Measurements from ENCODE around the gene CNTN4.

The CNTN4 gene

GRCh38 chr3:2092758-2093157, 5.9 kb upstream of the CNTN4 start:
- H3K4me3 ChIP-seq (ENCODE audit: low read depth, low read length): no peak overlapping the region
- no peak for DNase-seq (ENCODE audit: low read depth)

DNA sequence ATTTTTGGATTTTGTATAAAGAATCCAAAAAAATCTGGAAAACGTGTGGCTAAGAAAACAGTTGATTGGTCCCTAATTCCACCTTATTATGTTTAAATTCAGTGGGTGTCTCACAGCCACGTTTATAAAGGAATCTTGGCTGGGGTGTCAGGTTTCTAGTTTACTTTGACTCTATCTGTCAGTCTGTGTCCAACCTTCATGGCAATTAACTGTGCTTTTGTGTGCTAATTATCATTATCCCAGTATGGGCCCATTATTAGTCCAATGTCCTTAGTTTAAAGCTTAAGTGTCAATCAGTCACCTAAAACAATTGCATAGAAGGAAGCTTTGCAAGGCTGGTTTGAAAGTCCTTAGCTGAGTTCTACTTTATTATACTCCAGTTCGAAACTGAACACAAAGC, 3.7 kb upstream of the CNTN4 start:
- H3K4me3 ChIP-seq (ENCODE audit: low read depth, low read length): no peak overlapping the region
- no peak for DNase-seq (ENCODE audit: low read depth)
- TF ChIP-seq, protein P1, sequence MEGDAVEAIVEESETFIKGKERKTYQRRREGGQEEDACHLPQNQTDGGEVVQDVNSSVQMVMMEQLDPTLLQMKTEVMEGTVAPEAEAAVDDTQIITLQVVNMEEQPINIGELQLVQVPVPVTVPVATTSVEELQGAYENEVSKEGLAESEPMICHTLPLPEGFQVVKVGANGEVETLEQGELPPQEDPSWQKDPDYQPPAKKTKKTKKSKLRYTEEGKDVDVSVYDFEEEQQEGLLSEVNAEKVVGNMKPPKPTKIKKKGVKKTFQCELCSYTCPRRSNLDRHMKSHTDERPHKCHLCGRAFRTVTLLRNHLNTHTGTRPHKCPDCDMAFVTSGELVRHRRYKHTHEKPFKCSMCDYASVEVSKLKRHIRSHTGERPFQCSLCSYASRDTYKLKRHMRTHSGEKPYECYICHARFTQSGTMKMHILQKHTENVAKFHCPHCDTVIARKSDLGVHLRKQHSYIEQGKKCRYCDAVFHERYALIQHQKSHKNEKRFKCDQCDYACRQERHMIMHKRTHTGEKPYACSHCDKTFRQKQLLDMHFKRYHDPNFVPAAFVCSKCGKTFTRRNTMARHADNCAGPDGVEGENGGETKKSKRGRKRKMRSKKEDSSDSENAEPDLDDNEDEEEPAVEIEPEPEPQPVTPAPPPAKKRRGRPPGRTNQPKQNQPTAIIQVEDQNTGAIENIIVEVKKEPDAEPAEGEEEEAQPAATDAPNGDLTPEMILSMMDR (IDR thresholded peaks at IDR 0.05; ENCODE audit: insufficient read depth, low read depth, low read length, missing control alignments): no peak

More at GRCh38 chr3:2092758-2093157, 5.9 kb upstream of the CNTN4 start:
- TF ChIP-seq, protein P1 (IDR thresholded peaks at IDR 0.05; ENCODE audit: insufficient read depth, low read depth, low read length, missing control alignments): no peak

DNA sequence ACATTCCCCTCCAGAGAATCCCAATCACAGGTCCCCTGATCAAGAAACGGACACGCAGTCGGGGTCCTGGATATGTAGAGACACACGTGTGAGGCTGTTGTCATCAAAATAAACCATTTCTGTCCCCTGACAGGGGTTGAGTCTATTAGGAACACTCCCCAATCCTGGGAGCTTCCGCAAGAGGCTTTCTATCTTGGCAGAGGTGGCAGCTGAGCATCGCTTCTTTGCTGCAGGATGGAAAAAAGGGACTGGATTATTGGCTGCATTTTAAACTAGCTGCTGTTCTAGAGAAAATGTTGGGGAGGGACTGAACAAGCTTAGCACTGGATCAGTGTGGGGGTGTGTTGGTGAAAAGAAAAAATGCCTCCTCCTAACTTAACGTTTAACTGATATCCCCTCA, 2.5 kb upstream of the CNTN4 start:
- DNase-seq (ENCODE audit: low read depth): no peak
- H3K4me3 ChIP-seq (ENCODE audit: low read depth, low read length): no peak overlapping the region
- TF ChIP-seq, protein P1 (IDR thresholded peaks at IDR 0.05; ENCODE audit: insufficient read depth, low read depth, low read length, missing control alignments): no peak

- TF ChIP-seq, protein P1 (IDR thresholded peaks at IDR 0.05; ENCODE audit: insufficient read depth, low read depth, low read length, missing control alignments): no peak
- DNase-seq (ENCODE audit: low read depth): no peak
- no peak overlapping the region for H3K4me3 ChIP-seq (ENCODE audit: low read depth, low read length)
Observed at GRCh38 chr3:2097641-2098191, 950 bp upstream of the CNTN4 start.

GRCh38 chr3:2099028-2099671, 484 bp downstream of the CNTN4 start:
- no peak for DNase-seq (ENCODE audit: low read depth)
- H3K4me3 ChIP-seq (ENCODE audit: low read depth, low read length): no peak overlapping the region; the same call in 1 of the 2 replicates
- TF ChIP-seq, protein P1 (IDR thresholded peaks at IDR 0.05; ENCODE audit: insufficient read depth, low read depth, low read length, missing control alignments): no peak

DNA sequence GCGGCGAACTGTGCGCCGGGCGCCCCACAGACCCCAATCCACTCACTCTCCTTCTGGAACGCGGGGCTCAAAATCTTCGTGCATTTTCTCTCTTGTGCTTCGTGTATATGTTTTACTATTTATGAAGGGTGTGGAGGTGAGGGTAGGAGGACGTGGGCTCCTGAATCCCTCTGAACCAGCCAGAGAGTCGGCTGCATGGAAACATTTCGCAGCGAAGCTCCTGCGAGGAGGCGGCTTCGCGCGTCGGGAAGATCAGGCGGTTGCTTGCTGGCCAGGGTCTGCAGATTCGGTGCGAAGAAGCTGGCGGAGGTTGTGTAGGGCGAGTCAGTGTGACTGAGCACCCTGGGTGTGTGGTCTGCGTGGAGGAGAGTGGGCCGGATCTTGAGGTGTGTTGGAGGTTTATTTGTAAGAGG, 1.1 kb downstream of the CNTN4 start:
- TF ChIP-seq, protein P1 (IDR thresholded peaks at IDR 0.05; ENCODE audit: insufficient read depth, low read depth, low read length, missing control alignments): no peak
- H3K4me3 ChIP-seq (ENCODE audit: low read depth, low read length): no peak overlapping the region
- no peak for DNase-seq (ENCODE audit: low read depth)

GRCh38 chr3:2106438-2106837, 7.8 kb downstream of the CNTN4 start:
- no peak for DNase-seq (ENCODE audit: low read depth)
- H3K4me3 ChIP-seq (ENCODE audit: low read depth, low read length): no peak overlapping the region
- TF ChIP-seq, protein P1 (IDR thresholded peaks at IDR 0.05; ENCODE audit: insufficient read depth, low read depth, low read length, missing control alignments): no peak
